Eye (tissue), 1 donor: ENCODE data around the gene YRDC.

Experiments
- DNase-seq: peaks from one replicate; pipeline ENCODE4 v3.0.0-alpha.2; 2015

The YRDC gene, protein sequence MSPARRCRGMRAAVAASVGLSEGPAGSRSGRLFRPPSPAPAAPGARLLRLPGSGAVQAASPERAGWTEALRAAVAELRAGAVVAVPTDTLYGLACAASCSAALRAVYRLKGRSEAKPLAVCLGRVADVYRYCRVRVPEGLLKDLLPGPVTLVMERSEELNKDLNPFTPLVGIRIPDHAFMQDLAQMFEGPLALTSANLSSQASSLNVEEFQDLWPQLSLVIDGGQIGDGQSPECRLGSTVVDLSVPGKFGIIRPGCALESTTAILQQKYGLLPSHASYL

DNA sequence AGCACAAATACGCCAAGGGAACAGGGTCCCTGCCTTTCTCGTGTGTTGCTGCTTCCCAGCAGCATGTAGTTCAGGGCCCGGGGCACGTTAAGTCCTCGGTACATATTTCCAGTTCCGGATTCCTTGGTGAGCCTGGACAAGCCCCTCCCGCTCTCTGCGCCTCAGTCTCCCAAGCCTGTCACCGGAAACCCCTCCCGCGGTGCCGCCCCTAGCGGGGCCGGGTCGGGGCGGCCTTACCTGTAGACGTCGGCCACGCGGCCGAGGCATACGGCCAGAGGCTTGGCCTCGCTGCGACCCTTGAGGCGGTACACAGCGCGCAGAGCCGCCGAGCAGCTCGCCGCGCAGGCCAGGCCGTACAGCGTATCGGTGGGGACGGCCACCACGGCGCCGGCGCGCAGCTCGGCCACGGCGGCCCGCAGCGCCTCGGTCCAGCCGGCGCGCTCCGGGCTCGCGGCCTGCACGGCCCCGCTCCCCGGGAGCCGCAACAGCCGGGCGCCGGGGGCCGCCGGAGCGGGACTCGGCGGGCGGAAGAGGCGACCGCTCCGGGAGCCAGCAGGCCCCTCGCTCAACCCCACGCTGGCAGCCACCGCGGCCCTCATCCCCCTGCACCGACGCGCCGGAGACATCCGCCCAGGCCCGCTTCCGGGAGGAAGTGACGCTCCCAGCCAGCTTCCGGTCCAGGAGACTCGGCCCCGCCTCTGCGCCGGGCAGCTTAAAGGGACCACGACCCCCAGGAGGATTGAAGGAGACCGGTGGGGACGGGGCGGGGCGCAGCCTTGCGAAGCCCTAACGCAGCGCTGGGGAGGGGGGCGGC is at the start of gene YRDC, which contains the start of gene C1orf122:
YRDC (minus strand) TSS at position 654 of the 814 bp plus-strand sequence; CDS start at position 626, 28 bp downstream.
C1orf122 (plus strand) TSS at position 236 of the 814 bp plus-strand sequence. CDS start 615 bp downstream, outside the sequence.
- peak; percentile 98 for DNase-seq

DNA sequence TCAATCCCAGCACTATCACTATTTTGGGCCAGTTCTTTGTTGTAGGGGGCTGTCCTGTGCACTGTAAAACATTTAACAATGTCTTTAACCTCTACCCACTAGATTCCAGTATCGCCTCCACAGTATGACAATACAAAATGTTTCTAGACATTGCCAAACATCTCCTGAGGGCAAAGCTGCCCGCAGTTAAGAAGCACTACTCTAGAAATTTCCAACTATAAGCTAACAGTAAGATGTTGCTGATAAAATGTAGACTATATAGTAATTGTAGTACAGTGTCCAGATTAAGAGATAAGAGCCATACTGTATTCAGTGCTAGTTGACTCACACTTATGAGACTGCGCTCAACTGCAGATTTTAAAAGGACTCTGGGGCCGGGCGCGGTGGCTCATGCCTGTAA is 46.4 kb upstream of the YRDC start:
- no peak for DNase-seq

DNA sequence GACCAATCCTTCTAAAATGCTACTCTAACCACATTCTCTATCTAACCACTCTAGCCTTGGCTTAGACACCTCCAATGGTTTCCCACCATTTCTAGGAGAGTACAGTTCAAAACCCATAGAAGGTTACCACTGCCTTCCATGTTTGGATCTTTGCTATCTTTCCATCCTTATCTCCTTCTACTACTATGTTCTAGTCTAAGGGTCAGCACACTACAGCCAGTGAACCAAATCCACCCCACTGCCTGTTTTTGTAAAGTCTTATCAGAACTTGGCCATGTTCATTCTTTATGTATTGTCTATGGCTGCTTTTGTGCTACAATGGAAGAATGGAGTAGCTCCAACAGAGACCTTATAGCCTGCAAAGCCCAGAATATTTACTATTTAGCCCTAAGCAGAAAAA is 45.1 kb upstream of the YRDC start:
- no peak for DNase-seq

DNA sequence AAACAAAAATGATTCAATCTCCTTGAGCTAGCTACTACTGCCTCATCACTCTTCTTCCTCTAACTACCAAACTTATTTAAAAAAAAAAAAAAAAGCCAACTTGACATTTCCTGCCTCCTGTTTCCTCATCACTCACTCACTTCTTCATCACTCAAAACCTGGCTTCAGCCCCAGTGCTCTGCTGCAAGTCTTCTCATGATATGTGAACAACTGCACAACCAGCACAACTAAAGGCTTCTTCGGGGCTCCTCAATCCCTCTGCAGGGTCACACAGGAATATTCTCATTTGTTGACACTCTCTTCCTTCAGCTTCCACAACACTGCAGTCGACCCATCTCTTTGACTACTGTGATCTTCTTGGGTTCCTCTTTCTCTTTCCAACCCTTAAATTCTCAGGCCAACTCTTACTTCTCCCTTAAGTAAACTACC is 43.8 kb upstream of the YRDC start:
- DNase-seq: no peak

DNA sequence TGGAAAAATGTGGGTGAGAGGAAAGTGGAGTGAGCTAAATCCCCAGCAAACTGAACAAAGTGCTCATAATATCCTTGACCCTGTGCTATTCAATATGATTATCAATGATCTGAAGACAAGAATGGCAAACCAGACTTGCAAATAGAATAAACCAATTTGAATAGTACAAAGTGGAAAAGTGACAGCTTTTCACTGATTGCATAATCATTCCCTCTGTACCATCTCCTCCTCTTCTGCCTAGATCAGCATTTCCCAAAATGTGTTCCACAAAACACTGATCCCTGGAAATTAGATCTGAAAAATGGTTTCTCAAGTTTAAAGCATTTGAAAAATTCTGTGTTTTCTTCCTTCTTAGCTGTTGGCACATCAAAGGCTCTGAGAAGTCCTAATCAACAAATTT is 43.3 kb upstream of the YRDC start:
- DNase-seq: no peak

DNA sequence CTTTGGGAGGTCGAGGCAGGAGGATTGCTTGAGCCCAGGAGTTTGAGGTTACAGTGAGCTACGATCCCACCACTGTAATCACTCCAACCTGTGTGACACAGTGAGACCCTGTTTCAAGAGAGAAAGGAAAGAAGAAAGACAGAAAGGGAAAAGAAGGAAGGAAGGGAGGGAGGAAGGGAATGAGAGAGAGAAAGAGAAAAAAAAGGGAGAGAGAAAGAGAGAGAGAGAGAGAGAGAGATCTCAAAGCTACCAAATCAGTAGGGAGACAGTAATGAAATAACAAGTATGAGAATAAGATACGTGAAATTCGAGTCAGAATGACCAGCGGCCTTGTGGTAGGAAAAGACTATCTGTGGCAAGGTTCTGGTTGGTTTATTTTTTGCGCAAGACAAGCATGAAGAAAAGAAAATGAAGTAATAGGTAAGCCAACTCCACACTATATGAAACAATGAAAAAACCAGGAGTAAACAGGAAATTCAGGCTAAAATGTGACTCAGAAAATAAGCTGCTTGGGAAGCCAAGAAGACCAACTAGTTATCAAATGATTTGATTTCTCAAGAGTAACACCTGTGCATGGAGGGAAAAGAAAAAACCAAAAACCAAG is 42.4 kb upstream of the YRDC start:
- no peak for DNase-seq

DNA sequence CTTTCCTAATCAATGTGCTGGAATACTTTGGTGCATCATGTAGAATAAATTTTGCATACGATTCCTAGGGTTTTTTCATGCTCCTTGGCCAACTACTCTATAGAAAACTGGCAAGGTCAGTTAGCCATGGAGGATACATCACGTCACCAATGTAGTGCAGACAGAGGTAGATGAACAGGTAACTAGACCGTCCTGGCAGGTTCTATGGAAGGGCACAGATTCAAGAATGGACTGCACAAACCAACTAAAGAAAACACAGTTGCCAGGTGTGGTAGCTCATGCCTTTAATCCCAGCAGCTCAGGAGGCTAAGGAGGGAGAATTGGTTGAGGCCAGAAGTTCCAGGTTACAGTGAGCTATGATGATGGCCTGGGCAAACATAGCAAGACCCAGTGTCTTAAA is 41.5 kb upstream of the YRDC start:
- no peak for DNase-seq

DNA sequence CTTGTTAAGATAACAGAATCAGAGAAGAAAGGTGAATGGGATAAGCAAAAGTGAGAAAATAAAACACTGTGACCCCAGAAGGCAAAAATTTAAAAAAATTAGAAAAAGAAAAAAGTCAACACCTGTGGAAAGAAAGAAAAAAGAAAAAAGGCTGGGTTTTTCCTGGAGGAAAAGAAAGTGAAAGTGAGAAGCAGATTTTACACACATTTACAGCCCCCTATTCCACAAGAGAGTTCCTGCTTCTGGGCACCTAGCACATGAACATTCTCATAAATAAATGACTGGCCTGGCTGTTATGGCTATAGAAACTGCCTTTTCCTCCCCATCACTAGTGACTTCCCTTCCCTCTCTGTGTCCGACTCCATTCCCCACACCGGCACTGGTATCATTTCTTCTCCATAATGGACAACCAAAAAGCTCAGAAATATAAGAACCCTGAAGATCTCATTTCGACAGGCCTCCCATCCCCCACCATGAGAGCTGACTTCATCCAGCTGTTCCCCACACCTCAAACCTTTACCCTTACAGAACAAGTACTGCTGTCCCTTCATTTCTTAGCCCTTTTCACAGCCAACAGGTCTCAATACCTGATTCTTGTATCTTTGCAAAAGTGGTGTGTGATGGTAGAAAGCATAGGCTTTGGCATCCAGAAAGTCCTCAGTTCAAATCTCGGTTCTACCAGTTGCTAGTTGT is 38.8 kb upstream of the YRDC start:
- DNase-seq: no peak

DNA sequence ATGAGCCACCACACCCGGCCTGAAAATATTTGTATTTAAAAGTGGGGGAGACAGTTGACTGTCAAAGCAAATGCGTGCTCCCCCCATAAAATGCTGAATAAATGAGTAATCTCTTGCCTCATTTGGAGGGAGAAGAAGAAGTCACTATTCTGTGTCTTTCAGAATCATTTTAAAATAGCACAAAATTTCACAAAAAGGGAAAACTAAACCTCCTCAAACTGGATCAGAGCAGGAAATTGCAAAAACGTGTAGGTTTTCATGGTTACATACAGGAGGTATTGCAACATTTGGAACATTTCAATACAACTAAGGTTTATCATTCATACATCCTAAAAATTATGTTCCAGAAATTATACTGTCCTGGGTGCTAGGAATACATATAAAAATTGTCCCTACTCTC is 37.8 kb upstream of the YRDC start:
- DNase-seq: no peak

DNA sequence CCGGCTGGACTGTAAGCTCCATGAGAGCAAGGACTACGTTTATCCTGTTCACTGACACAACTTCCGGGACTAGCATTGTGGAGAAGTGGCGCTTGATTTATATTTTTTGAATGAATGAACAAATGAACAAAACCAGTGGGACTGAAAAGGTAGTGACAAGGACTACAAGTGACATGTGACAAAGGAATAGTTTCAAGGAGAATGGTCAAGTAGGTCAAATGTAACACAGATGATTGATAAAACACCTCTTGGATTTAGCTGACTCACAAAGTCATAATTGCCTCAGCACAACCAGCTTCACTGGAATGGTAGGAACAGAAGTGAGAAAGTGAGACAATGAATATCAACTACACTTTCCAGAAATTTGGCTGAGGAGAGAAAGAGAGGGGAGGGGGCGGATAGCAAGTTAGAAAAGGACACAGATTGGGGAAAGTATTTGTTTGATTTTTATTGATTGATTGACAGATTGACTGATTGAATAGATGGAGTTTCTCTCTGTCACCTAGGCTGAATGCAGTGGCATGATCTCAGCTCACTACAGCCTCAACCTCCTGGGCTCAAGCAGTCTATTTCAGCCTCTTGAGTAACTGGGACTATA is 37.1 kb upstream of the YRDC start:
- peak; percentile 1 for DNase-seq

DNA sequence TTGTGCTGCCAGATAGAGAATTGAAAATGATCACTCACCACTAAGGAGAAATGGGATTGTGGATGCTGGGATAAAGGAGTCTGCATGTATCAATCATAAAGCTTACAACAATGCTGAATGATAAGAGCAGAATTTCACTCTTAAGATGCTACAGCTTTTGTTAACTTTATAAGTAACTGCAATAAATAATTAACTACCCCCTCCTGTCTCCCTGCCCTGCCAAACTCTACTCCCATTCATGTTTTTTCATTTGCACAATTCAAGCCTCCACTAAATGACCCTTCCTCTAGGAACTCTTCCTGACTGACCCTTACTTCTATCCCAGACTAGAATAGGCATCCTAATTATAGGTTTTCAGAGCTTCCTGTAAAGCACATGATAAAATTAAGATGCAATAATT is 36.5 kb upstream of the YRDC start:
- DNase-seq: no peak

DNA sequence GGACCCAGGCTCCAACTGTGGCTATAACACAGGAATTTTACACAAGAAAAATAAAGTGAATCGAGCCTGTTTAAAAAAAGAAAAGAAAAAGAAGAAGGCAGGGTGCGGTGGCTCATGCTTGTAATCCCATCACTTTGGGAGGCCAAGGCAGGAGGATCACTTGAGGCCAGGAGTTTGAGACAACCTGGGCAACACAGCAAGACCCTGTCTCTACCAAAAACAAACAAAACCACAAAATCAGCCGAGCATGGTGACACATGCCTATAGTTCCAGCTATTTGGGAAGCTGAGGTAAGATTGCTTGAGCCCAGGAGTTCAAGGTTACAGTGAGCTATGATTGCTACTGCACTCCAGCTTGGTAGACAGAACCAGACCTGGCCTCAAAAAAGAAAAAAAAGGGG is 33.6 kb upstream of the YRDC start:
- no peak for DNase-seq

DNA sequence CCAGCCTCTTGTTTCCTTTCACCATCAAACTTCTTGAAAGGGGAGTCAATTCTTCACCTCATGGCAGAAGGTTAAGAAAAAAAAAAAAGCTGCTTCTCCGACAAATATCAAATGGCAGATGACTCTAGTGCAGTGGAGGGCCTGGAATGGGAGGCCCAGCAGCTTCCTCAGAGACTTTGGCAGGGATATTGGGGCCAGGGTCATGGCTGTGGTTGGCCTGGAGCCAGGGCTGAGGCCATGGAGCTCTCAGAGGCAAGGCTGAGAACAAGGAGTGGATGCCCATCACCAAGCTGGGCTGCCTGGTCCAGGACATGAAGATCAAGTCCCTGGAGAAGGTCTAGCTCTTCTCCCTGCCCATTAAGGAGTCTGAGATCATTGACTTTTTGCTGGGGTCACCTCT is 32.7 kb upstream of the YRDC start:
- DNase-seq: no peak

DNA sequence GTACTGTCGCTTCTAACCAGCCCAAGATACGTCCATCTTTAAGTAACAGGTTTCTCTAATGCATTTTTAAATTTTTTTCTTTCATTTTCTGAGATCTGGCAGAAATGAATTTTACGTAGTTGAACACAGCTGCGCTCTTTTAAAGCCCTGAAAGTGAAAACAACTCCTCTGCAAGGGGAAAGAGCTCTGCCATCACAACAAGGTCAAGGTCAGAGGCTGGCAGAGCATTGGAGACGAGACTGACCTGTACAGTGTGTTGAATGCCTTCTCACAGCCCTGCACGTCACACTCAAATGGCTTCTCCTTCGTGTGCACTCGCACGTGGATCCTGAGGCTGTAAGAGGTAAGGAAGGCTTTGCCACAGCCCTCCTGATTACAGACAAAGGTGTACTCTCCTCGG is 31.7 kb upstream of the YRDC start:
- no peak for DNase-seq

DNA sequence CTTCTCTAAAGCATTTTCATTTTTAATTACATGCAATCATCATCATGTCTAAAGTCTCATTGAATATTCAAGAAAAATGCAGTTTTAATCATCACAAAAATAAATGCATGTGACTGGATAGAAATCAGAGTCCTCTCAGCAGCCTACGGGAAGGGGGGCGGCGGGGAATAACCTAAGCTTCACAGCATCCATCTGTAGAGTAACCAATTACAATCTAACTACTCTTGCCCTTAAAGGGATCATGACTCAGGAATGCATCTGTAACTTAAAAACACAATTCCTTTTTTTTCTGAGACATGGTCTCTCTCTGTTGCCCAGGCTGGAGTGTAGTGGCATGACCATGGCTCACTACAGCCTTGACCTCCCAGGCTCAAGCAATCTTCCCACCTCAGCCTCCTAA is 28.8 kb upstream of the YRDC start:
- DNase-seq: no peak

DNA sequence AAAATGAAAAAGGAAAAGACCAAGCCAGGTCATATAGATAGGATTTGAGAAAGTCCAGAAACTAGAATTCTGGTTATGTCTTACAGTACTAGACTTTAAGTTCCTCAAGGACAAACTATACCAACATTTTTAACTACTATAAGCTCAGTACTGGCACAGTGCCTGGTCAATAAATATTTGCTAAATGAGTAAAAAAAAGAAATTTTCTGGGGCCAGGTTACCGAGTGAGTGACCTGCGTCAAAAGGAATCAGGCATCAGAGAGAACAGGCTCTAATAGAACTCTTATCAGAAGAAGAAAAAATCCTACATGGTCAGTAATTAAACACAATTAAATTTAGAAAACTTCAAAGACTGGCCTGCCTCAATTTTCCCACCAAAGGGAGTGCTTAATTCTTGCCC is 23.8 kb upstream of the YRDC start:
- DNase-seq: no peak

DNA sequence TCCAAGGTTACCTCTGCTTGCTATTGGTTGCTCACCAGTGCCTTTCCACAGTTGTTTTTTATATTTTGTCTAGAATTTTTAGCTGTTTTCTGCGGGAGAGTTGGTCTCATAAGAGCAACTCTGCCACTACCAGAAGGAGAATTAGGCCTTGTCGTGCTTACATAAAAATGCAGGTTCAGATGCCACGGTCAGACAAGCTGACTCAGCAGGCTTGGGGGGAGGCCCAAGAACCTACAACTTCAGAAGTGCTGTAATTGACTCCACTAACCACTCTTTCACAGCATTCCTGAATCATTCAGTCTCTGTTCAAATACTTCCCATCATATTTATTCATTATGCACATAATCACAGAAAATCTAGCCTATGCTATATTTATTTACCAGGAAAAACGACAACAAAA is 23.1 kb upstream of the YRDC start:
- no peak for DNase-seq

DNA sequence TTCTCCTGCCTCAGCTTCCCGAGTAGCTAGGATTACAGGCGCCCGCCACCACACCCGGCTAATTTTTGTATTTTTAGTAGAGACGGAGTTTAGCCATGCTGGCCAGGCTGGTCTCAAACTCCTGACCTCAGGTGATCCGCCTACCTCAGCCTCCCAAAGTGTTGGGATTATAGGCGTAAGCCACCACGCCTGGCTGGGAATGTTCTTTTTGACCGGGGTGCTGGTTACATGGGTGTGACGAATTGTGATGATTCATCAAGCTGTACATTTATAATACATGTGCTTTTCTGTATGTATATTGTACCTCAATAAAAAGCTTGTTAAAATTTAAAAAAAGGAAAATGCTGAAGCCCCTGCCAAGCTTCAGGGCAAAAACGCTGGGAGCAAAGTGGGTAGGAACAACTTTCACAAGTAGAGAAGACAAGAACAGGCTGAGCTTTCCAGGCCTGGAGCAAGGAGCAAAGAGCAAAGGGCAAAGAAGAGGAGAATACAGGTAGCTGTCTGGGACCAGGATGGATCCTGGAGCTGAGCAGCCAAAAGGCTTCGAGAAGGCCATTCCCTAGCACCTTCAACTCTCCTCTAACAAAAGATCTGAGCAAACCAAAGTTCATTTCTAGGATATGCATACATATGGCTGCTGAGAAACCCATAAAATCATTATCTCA is 20.5 kb upstream of the YRDC start:
- no peak for DNase-seq

DNA sequence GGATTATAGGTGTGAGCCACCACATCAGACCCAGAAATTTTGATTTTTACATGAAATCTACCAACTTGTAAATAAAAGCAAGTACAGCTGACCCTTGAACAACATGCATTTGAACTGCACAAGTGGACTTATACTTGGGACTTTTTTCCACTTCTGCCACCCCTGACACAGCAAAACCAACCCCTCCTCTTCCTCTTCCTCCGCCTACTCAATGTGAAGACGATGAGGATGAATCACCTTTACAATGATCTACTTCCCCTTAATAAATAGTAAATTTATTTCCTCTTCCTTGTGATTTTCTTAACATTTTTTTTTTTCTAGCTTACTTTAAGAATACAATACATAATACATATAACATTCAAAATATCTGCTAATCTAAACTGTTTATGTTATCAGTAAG is 17.5 kb upstream of the YRDC start:
- no peak for DNase-seq

DNA sequence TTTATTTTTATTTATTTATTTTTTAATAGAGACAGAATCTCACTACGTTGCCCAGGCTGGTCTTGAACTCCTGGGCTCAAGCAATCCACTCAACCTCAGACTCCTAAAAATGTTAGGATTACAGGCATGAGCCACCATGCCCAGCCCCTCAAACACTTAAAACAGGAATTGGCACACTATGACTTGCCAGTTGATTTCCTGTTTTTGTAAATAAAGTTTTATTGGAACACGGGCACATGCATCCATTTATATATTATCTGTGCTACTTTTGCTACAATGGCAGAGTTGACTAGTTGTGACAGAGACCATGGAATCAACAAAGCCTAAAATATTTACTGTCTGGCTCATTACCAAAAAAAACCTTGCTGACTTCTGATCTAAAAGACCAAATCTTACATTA is 16.0 kb upstream of the YRDC start:
- no peak for DNase-seq

DNA sequence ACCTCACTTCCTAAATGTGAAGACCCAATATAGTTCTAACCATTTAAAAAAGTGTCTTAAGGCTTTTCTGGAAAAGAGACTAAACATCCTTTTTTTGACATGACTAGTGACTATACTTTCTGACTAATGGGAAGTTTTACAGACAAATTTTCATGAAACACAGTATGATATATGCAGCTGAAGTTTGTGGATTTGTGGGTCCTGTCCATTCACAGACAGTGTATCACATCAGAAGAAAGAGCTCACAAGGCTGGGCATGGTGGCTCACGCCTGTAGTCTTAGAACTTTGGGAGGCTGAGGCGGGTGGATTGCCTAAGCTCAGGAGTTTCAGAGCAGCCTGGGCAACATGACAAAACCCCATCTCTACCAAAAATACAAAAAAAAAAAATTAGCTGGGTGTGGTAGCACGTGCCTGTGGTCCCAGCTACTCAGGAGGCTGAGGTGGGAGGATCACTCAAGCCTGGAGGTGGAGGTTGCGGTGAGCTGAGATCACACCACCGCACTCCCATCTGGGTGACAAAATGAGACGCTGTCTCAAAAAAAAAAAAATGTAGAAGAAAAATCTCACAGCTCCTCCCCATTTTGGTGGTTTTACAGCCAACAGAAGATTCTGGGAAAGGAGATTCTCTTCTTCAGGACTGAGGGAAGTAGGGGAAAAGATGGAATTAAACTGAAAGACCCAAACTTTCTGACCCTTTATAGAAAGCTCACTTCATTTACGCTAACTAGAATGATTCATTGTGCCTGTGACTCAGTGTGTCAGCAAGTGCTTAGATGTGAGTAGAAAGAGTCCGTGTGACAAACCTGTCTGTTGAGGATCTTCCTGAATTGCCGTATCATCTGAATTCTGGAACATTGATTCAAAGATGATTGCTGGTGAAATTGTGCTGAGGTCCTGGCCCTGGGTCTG is 15.2 kb upstream of the YRDC start:
- no peak for DNase-seq
